KBM-7 (cell line): ENCODE measurements around the gene C6.
"Not testable (repeated sequence)": the region's sequence is repeated elsewhere in the genome, so short reads cannot be mapped to it uniquely, and the experiment has no call there.

ENCODE experiments used
- DNase-seq: peaks from one replicate; pipeline ENCODE4 v3.0.0-alpha.2; 2015
- in situ Hi-C: fragments of 300-500 bp; cut with MboI; formaldehyde crosslinking; loops from 2 replicates; pipeline ENCODE4 v1.14.3; 2020; ENCODE audit warnings: low sequenced_read_pairs, low pct_unique_long_range_greater_than_20kb, mixed read lengths

The C6 gene

DNA sequence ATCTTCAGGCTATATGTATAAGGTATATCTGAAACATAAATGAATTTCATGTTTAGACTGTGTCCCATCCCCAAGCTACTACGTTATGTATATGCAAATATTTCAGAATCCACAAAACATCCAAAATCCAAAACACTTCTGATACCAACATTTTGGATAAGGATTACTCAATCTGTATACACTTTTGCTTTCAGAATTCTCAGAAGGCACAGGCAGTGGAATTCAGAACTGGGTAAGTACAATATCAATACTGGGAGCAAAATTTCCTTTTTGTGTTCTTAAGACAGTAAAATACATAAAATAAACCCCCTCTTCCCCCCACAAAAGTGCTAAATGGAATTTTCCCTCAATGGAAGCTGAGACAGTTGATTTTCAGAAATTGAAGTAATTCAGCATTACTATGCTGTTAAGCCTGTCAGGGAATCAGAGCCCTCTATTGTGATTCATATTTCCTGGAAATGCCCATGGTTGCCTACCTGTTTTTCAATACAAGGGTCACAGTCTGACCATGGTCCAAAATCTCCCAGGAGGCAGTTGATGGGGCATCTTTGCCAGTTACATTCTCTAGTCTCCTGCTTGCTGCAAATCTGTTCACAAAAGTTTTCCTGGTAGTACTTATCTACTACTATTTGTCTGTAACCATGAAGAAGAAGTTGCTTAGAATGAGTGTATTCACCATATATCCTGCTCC lies 12.1 kb downstream of the C6 start:
- in situ Hi-C loops, result no loop called here
- DNase-seq, result no peak

GRCh38 chr5:41200506-41200905 lies 12.8 kb downstream of the C6 start:
- DNase-seq, result no peak
- in situ Hi-C loops, result no loop called here

DNA sequence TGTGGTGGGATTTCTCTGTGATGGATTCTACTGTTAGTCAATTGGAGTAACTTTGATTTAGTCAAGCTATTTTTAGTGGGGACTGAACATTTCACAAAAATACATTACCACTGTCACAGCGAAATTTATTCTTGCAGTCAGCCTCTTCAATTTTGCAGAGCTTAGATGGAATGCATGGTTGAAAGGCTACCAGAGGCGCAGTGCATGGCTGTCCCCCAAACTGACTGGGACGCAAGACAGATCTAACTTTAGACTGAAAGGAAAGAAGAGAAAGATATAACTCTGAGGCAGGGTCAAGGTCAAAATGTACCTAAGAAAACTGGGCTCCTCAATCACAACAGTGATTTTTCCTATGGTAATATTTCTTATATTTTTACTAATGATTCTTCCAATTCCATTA lies 13.7 kb downstream of the C6 start:
- in situ Hi-C loops, result no loop called here
- DNase-seq, result no peak

- in situ Hi-C loops, result no loop called here
- DNase-seq, result no peak
Observed at GRCh38 chr5:41196197-41196596, 17.1 kb downstream of the C6 start.

GRCh38 chr5:41195228-41195627 lies 18.1 kb downstream of the C6 start:
- no peak for DNase-seq
- in situ Hi-C loops, result no loop called here

GRCh38 chr5:41194339-41194738 lies 19.0 kb downstream of the C6 start:
- in situ Hi-C loops, result no loop called here
- no peak for DNase-seq

- no peak for DNase-seq
- in situ Hi-C loops, result no loop called here
Observed at GRCh38 chr5:41193456-41194205, 19.7 kb downstream of the C6 start.

DNA sequence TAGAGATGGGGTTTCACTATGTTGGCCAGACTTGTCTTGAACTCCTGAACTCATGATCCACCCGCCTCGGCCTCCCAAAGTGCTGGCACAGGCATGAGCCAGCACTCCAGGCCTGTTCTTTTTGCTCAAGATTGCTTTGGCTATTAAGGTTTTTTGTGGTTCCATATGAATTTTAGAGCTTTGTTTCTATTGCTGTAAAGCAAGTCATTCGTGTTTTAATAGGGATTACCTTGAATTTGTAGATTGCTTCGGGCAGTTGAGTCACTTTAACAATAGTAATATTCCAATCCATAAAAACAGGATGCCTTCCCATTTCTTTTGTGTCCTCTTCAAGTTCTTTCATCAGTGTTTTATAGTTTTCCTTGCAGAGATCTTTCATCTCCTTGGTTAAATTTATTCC lies 22.1 kb downstream of the C6 start:
- in situ Hi-C loops, result no loop called here
- no peak for DNase-seq

DNA sequence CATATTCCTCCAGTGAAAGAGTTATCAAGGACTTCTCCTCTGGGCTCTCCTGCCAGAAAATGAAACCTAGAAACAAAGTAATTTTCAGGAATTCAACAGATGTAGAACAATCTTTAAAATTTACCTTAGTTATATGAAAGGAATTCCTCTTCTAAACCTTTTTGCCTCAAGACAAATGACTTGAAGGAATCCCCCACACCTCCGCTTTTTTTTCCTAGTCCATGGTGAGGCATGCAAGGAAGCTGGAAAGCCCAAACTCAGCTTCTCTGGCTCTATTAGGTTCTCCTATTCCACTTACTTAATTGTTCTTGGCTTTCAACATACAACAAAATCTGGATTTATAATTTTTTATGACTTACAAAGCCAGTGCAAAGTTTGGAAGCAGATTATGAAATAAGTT lies 27.2 kb downstream of the C6 start:
- in situ Hi-C loops, result no loop called here

GRCh38 chr5:41183331-41183730 lies 30.0 kb downstream of the C6 start:
- DNase-seq, in situ Hi-C loops: not testable (repeated sequence)

More for the DNA sequence above, 27.2 kb downstream of the C6 start:
- DNase-seq, result no peak

GRCh38 chr5:41182666-41183065 lies 30.7 kb downstream of the C6 start:
- in situ Hi-C loops, result no loop called here
- DNase-seq, result no peak

GRCh38 chr5:41181691-41182564 lies 31.4 kb downstream of the C6 start:
- in situ Hi-C loops, result no loop called here
- DNase-seq, result no peak

DNA sequence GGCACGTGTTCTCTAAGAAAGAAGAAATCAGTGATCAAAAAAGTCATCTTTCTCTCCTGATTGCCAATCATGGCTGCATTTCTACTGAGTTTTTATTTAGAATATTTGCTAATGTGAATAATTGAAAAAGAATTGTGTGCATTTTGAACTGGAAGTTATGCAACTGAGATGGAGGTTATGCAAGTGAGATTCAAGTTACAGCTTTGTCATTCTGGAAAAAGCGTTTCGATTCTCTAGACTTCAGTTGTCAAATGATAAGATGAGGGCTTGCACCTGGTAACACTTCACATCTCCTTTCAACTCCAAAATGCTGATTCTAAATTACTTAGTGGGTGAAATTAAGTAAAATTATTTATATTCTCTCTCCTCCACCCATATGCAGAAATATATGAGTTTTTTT lies 36.4 kb downstream of the C6 start:
- DNase-seq, result no peak
- in situ Hi-C loops, result no loop called here

- in situ Hi-C loops, result no loop called here
- DNase-seq, result no peak
Observed at GRCh38 chr5:41172012-41172411, 41.3 kb downstream of the C6 start.

- in situ Hi-C loops, result no loop called here
- DNase-seq, result no peak
Observed at GRCh38 chr5:41161271-41161670, 52.1 kb downstream of the C6 start.

DNA sequence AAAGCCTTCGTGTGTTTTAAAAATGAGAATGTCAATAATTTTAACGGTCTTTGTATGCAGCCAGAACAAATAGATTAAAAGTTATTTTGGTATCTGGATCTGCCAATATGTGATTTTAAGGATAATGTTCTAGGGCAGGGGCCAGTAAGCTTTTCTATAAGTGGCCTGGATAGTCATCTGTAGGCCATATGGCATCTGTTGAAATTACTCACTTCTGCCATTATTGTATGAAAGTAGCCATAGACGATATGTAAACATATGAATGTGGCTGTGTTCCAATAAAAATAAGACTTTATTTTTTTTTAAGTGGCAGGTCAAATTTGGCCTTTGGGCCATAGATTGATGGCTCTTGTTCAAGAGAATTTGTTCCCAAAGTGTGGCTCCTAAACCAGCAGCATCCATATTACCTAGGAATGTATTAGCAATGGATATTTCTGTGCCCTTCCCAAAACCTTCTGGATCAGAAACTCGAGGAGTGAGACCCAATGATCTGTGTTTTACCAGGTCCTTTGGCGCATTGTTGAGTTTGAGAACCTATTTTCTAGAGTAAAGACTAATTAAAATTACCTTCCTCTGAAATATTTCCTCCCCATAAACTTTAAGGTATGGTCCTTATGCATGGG lies 55.9 kb downstream of the C6 start:
- in situ Hi-C loops, result no loop called here
- no peak for DNase-seq

- no peak for DNase-seq
- in situ Hi-C loops, result no loop called here
Observed at GRCh38 chr5:41156739-41157138, 56.6 kb downstream of the C6 start.

GRCh38 chr5:41154491-41154890 lies 58.8 kb downstream of the C6 start:
- in situ Hi-C loops, result no loop called here
- no peak for DNase-seq

DNA sequence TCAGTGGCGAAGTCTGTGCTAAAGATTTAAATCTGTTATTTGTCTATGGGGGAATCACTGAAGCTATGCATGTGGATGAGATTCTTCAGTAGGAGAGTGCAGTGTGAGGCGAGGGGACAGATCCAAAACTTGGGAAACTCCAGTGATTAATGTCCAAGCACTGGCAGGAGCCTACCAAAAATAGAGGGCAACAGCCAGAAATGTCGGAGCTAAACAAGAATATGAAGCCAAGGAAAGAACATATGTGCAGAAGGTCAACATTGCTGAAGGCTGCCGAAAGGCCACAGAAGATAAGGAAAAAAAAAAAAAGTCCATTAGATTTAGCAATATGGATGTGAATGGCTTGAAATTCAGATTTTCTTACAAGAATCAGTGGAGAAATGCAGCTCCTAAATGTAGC lies 61.8 kb downstream of the C6 start:
- in situ Hi-C loops, result no loop called here
- DNase-seq, result no peak

DNA sequence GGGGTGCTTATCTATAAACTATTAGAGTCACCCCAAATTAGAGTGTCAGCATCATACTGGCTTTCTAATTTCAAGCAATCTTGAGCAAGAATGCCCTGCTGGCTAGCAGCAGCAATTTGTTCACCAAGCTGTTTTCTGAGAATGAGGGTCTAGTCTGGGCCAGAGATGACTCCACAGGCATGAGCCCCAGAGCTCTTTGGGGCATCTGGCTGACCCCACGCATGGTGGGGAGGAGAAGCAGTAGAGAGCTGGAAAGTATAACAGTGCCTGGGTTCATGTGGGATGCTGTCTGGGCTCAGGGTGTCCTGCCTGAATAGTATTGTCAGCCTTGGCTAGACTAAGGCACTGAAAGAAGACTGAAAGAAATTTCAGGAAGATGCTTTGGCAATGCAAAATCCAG lies 64.9 kb downstream of the C6 start:
- in situ Hi-C loops, result no loop called here
- no peak for DNase-seq
